ENCODE measurements around the gene FKBP2.

The FKBP2 gene

DNA sequence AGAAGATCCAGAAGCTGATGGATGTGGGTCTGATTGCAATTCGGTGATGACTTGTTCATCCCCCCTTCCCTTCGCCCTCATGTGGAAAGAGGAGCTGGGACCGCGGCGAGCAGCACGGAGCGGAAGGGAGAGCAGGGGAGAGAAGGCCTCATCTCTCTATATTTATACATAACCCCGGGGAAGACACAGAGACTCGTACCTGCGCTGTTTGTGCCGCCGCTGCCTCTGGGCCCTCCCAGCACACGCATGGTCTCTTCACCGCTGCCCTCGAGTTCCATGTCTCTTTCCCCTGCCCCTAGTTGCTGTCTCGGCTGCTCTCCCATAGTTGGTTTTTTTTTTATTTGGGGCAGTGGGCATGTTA, 36.8 kb upstream of the FKBP2 start:
- TF ChIP-seq, protein P1, sequence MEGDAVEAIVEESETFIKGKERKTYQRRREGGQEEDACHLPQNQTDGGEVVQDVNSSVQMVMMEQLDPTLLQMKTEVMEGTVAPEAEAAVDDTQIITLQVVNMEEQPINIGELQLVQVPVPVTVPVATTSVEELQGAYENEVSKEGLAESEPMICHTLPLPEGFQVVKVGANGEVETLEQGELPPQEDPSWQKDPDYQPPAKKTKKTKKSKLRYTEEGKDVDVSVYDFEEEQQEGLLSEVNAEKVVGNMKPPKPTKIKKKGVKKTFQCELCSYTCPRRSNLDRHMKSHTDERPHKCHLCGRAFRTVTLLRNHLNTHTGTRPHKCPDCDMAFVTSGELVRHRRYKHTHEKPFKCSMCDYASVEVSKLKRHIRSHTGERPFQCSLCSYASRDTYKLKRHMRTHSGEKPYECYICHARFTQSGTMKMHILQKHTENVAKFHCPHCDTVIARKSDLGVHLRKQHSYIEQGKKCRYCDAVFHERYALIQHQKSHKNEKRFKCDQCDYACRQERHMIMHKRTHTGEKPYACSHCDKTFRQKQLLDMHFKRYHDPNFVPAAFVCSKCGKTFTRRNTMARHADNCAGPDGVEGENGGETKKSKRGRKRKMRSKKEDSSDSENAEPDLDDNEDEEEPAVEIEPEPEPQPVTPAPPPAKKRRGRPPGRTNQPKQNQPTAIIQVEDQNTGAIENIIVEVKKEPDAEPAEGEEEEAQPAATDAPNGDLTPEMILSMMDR (conservative IDR thresholded peaks at IDR 0.05), result no peak
- peak overlapping the region; percentile 19 for H3K27ac ChIP-seq

DNA sequence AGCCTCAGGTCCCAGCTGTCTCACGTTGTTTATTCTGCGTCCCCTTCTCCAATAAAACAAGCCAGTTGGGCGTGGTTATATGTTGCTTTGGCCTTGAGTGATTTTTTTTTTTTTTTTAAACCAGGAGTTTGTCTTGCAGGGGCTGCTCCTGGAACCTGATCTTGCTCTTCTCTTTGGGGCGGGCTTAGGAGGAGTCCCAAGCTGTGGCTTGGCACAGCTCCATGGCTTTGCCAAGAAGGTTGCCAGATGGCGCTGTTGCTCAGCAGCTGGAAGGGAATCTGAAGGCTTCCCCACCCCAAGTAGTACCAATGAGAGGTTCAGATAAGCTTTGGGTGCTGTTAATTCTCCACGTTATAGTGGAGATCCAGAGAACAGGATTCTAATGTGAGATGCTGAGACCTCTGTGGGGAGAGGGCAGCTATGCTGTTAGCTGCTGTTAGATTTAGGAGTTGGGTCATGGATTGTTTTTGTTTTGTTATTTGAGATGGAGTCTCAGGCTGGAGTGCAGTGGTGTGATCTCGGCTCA, 36.4 kb upstream of the FKBP2 start:
- peak overlapping the region; percentile 19 for H3K27ac ChIP-seq
- TF ChIP-seq, protein P1 (conservative IDR thresholded peaks at IDR 0.05), result peak; percentile 100

DNA sequence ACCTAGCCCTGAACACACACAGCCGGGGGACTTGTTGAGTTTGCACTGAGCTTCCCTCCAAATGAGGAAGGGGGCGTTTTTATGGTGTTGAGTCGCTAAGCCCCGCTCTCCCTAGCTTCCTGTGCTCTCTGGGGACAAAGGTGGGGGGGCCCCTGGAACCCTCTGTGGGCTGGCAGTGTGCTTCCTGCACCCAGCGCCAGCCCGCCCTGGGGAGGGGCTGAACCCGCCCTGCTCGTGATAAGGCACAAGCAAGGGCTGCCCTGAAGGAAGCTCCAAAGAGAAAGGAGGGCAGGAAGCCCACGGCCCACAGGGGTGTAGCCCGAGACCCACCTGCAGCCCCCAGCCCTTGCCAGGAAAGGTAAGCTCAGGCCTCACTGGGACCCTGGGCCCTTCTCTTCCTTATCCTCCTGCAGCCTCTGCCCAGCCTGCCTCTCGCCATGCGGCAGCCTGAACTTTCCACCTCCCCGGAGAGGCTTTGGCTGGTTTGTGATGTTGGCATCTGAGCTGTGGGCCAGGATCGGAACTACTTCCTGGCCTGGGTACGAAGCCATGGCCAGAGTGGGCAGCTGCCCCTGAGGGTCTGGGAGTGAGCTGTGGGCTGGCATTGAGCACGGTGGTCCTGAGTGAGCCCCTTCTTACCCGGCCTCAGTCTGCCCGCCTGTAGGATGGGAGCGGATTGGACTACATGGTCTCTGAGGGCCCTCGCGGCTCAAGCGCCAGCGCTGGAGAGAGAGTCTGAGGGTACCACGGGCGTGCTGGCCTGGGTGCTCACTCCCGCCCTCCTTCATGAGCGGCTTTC, 34.2 kb upstream of the FKBP2 start, which contains the start of gene FERMT3:
Gene FERMT3 (plus strand): TSS at position 265 of the 799 bp plus-strand sequence. CDS start 644 bp downstream, outside the sequence.
- peak within 1 kb of the TSS; percentile 19 for H3K27ac ChIP-seq
- TF ChIP-seq, protein P1 (conservative IDR thresholded peaks at IDR 0.05), result no peak

DNA sequence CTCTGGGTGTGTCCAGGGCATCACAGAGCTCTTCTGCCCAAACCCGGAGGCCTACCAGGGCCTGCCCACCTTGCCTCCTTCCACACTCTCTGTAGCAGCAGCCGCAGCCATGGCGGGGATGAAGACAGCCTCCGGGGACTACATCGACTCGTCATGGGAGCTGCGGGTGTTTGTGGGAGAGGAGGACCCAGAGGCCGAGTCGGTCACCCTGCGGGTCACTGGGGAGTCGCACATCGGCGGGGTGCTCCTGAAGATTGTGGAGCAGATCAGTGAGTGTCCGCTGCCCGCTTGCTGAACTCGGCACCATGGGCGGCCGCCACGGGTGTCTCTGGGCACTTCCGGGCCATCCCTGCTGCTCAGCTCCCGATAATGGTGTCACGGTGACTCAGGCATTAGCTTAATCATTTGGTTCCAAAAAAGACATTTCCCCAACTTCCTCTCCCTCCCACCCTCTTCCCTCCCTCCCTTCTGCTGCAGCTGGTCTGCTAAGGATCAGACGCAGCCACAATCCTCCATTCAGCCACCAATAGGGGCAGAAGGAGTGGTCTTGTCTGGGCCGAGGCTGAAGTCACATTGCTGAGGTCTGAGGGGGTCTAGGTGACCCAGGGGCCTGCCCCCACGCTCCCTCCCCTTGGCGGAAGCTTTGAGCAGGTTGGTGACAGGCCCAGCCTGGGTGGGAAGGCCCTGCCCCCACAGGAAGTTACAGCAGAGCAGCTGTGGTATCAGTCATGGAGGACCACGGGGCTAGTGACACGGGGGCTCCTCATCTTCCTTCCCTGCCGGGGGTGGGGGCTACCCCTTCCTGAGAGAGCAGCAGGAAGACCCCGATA, 33.4 kb upstream of the FKBP2 start:
- TF ChIP-seq, protein P1 (conservative IDR thresholded peaks at IDR 0.05), result no peak
- peak overlapping the region; percentile 2 for H3K27ac ChIP-seq

DNA sequence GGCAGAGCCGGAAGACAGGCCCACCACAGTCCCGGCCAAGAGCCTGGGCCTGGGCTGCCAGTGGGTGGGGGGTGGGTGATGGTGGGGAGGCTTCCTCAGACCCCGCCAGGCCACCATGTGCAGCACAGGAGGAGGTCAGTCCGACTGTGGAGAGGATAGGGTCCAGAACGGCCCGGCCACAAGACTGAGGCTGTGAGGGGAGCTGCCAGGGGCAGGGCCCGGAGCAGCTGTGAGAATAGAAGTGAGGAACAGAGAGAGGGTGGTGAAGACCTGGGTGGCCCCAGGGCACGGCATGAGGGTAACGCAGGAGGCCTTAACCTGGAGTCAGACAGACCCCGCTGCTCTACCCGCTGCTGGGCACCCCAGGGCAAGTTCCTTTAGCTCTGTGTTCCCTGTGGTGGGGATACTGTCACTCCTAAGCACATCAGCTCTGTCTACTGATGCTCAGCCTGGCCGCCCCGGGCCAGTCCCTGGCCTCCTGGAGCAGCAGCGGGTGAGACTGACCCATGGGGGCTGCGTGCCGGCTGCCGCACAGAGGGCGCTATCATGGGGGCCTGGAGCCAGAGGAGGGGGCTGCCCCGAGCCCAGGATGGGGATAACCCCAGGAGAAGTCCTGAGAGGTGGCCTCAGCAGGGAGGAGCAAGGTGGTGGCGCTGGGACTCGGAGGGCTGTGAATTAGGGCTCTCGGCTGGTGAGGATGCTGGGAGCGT, 32.7 kb upstream of the FKBP2 start:
- TF ChIP-seq, protein P1 (conservative IDR thresholded peaks at IDR 0.05), result no peak
- peak overlapping the region; percentile 2 for H3K27ac ChIP-seq

DNA sequence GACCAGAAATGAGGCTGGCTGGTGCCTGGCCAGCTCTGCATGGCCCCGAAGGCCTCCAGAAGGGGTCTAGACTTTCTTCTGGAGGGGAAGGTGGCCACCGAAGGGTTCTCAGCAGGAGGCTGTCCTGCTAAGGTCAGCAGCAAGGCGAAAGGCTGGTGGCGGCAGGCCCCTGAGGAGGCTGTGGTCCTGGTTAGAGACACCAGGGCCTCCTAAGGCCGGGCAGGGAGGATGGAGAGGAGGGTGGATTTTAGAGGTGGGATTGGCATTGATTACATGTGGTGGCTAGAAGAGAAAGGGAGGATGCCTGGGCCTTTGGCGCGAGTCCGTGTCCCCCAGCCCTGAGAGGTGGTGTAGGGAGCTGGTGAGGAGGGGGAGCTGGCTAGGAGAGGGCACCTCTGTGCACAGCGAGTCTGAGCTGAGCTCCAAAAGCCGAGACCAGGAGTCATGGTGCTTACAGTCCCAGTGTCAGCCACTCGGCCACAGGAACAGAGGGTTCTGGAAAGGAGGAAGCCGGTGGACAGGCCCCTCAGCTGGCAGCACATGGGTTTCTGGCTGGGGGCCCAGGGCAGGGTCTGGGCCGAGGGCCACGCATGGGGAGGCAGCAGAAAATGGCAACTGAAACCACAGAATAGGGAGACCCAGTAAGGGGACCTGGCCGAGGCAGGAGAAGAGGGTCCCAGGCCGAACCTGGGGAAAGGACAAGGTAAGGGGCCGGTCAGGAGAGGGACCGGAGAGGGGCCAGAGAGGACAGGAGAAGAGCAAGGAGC, 31.9 kb upstream of the FKBP2 start:
- H3K27ac ChIP-seq, result peak overlapping the region; percentile 2
- TF ChIP-seq, protein P1 (conservative IDR thresholded peaks at IDR 0.05), result no peak
